Measurements from ENCODE around the gene GJB3. TPM values are rescaled to one million over a fixed set of nuclear protein-coding genes. Genes with fewer than 3 reads are reported as not detected.

GJB3 gene
- total and polyA plus RNA-seq, 4 donors = 0.15 to 0.33 (median 0.17) TPM; not detected in 1

GRCh38 chr1:34824817-34825454 is 43.9 kb downstream of the GJB3 start:
- Histone ChIP-seq H3K4me3 (ENCODE audit: low read depth in 1 of 3, low read length in 3 of 3) (no peak overlapping the region), H3K36me3 (ENCODE audit: control insufficient read depth in 4 of 4, insufficient read depth in 3 of 4, low read depth in 1 of 4, low read length in 3 of 4) (no peaks in the 10 kb centered on the region), H3K4me1 (ENCODE audit: control insufficient read depth in 4 of 4, insufficient read depth in 4 of 4, low read length in 3 of 4) (peaks cover 4 to 29% (median 18%) of the 10 kb centered on the region in 4 donors), H3K27me3 (ENCODE audit: control insufficient read depth in 4 of 4, insufficient read depth in 4 of 4, low read length in 3 of 4) (no peaks in the 10 kb centered on the region), H3K9ac (ENCODE audit: low read depth in 1 of 2, low read length in 2 of 2) (no peak overlapping the region), H3K9me3 (ENCODE audit: control insufficient read depth in 4 of 4, low read length in 3 of 4) (no peaks in the 10 kb centered on the region), H3K27ac (ENCODE audit: low read depth in 1 of 2, low read length in 2 of 2) (peak overlapping the region; percentile 59 to 66)
- DNase-seq (ENCODE audit: low spot score) = no peak
- no peak for TF ChIP-seq HNF4A (conservative IDR thresholded peaks at IDR 0.05)
- TF ChIP-seq ZBTB33 (IDR thresholded peaks at IDR 0.05) = no peak
- no peak for TF ChIP-seq MAX (IDR thresholded peaks at IDR 0.05)
- TF ChIP-seq GABPA (IDR thresholded peaks at IDR 0.05 in 1 of 2, conservative IDR thresholded peaks at IDR 0.05 in 1 of 2) = no peak
- TF ChIP-seq REST (IDR thresholded peaks at IDR 0.05) = no peak
- no peak for TF ChIP-seq ATF3 (IDR thresholded peaks at IDR 0.05)
- no peak for TF ChIP-seq JUND (IDR thresholded peaks at IDR 0.05)
- WGBS = 80% methylated on average over 3 of the region's 3 CpGs

- 36% methylated on average over 11 of the region's 11 CpGs for WGBS
- H3K9ac ChIP-seq (ENCODE audit: low read depth in 1 of 2, low read length in 2 of 2) = no peak overlapping the region
- no peak for DNase-seq (ENCODE audit: low spot score)
- TF ChIP-seq EGR1 (IDR thresholded peaks at IDR 0.05; ENCODE audit: low read depth in 2 of 2) (peak in 1 of 2 donors; percentile 10), TAF1 (conservative IDR thresholded peaks at IDR 0.05) (no peak), RXRA (IDR thresholded peaks at IDR 0.05) (peak; percentile 64 to 74), HNF4A (conservative IDR thresholded peaks at IDR 0.05) (peak; percentile 53 to 62), JUND (IDR thresholded peaks at IDR 0.05) (peak in 1 of 2 donors; percentile 37), ZBTB33 (IDR thresholded peaks at IDR 0.05) (no peak), YY1 (IDR thresholded peaks at IDR 0.05) (peak; percentile 38), CTCF (IDR thresholded peaks at IDR 0.05; ENCODE audit: low read depth, low read length, missing input control) (no peak), GABPA (IDR thresholded peaks at IDR 0.05 in 1 of 2, conservative IDR thresholded peaks at IDR 0.05 in 1 of 2) (no peak), SP1 (IDR thresholded peaks at IDR 0.05) (peak; percentile 61), NR2F2 (IDR thresholded peaks at IDR 0.05) (no peak), ATF3 (IDR thresholded peaks at IDR 0.05) (no peak), FOXA1 (IDR thresholded peaks at IDR 0.05) (peak; percentile 39), MAX (IDR thresholded peaks at IDR 0.05) (peak; percentile 42), FOXA2 (IDR thresholded peaks at IDR 0.05) (peak; percentile 68), RAD21 (IDR thresholded peaks at IDR 0.05) (peak; percentile 24 to 46), HNF4G (IDR thresholded peaks at IDR 0.05) (no peak)
These were observed 44.6 kb downstream of the GJB3 start for GRCh38 chr1:34825455-34826091.

More at GRCh38 chr1:34825455-34826091, 44.6 kb downstream of the GJB3 start:
- no peaks in the 10 kb centered on the region for H3K9me3 ChIP-seq (ENCODE audit: control insufficient read depth in 4 of 4, low read length in 3 of 4)
- H3K4me1 ChIP-seq (ENCODE audit: control insufficient read depth in 4 of 4, insufficient read depth in 4 of 4, low read length in 3 of 4) = peaks cover 4 to 29% (median 18%) of the 10 kb centered on the region in 4 donors
- no peak overlapping the region for H3K4me3 ChIP-seq (ENCODE audit: low read depth in 1 of 3, low read length in 3 of 3)
- peak overlapping the region; percentile 59 to 66 for H3K27ac ChIP-seq (ENCODE audit: low read depth in 1 of 2, low read length in 2 of 2)
- H3K27me3 ChIP-seq (ENCODE audit: control insufficient read depth in 4 of 4, insufficient read depth in 4 of 4, low read length in 3 of 4) = no peaks in the 10 kb centered on the region
- H3K36me3 ChIP-seq (ENCODE audit: control insufficient read depth in 4 of 4, insufficient read depth in 3 of 4, low read depth in 1 of 4, low read length in 3 of 4) = no peaks in the 10 kb centered on the region

Data from liver (tissue), 9 donors.